HL-60 (cell line): ENCODE measurements around the gene IMMP2L.

Experiments
- DNase-seq, 2 experiments: peaks; one replicate each; pipeline ENCODE4 v3.0.0-alpha.2; 2010 to 2020; ENCODE audit warnings: low read depth in 1 of 2, low spot score in 1 of 2
- H3K27ac ChIP-seq: fragments of 250-450 bp; sonication (Bioruptor Pico); replicated peaks from 2 replicates; pipeline ENCODE4 v1.5.1; 2020; ENCODE audit warnings: mild to moderate bottlenecking, moderate library complexity
- H3K27me3 ChIP-seq: fragments of 250-450 bp; sonication (Bioruptor Pico); 2 replicates; pipeline ENCODE4 v1.5.1; 2021; ENCODE audit warnings: mild to moderate bottlenecking, moderate library complexity; ENCODE audit not compliant: insufficient read depth, poor library complexity, severe bottlenecking
- H3K4me3 ChIP-seq: replicated peaks from 2 replicates; pipeline ENCODE4 v1.5.1; 2011; ENCODE audit warnings: mild to moderate bottlenecking, control low read depth, low read length; ENCODE audit not compliant: insufficient read depth
- GABPA ChIP-seq: IDR thresholded peaks from 2 replicates; pipeline ENCODE4 v1.6.1; 2012; ENCODE audit warnings: low read depth
- POLR2AphosphoS5 ChIP-seq: IDR thresholded peaks from 2 replicates; pipeline ENCODE4 v1.6.1; 2012; ENCODE audit warnings: low read depth
- SPI1 ChIP-seq: IDR thresholded peaks from 2 replicates; pipeline ENCODE4 v1.6.1; 2012; ENCODE audit warnings: low read depth, mild to moderate bottlenecking, borderline replicate concordance
- TF ChIP-seq, protein P1 (sequence below): IDR thresholded peaks from 2 replicates; pipeline ENCODE4 v1.6.1; 2012; ENCODE audit warnings: low read depth; ENCODE audit not compliant: insufficient replicate concordance
- TF ChIP-seq, protein P2 (sequence below): IDR thresholded peaks from one replicate; pipeline ENCODE4 v1.5.1; 2011; ENCODE audit warnings: low read length, control low read depth, inconsistent platforms; ENCODE audit not compliant: insufficient read depth

The IMMP2L gene

DNA sequence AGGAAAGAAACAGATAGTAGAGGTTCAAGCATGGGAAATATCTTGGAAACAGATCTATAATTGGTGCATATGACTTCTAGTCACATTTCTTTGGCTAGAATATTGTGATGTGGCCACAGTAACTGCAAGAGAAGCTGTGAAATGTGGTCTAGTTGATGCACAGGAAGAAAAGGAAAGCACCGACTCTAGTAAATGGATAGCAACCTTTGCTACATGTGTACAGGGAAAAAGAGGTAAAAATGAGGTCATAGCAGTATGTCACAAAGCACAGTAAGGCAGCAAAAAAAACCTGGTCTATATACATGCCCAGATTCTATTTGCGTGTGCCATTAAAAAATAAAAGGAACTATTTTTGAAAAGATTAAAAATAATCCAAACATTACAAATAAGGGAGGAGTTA lies 573.9 kb downstream of the IMMP2L start:
- Histone ChIP-seq H3K27me3 (no peaks in the 10 kb centered on the region), H3K27ac (no peak overlapping the region), H3K4me3 (no peak overlapping the region)
- TF ChIP-seq, protein P1, sequence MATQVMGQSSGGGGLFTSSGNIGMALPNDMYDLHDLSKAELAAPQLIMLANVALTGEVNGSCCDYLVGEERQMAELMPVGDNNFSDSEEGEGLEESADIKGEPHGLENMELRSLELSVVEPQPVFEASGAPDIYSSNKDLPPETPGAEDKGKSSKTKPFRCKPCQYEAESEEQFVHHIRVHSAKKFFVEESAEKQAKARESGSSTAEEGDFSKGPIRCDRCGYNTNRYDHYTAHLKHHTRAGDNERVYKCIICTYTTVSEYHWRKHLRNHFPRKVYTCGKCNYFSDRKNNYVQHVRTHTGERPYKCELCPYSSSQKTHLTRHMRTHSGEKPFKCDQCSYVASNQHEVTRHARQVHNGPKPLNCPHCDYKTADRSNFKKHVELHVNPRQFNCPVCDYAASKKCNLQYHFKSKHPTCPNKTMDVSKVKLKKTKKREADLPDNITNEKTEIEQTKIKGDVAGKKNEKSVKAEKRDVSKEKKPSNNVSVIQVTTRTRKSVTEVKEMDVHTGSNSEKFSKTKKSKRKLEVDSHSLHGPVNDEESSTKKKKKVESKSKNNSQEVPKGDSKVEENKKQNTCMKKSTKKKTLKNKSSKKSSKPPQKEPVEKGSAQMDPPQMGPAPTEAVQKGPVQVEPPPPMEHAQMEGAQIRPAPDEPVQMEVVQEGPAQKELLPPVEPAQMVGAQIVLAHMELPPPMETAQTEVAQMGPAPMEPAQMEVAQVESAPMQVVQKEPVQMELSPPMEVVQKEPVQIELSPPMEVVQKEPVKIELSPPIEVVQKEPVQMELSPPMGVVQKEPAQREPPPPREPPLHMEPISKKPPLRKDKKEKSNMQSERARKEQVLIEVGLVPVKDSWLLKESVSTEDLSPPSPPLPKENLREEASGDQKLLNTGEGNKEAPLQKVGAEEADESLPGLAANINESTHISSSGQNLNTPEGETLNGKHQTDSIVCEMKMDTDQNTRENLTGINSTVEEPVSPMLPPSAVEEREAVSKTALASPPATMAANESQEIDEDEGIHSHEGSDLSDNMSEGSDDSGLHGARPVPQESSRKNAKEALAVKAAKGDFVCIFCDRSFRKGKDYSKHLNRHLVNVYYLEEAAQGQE: no peak
- TF ChIP-seq SPI1 (no peak), GABPA (no peak), POLR2AphosphoS5 (no peak)
- TF ChIP-seq, protein P2, sequence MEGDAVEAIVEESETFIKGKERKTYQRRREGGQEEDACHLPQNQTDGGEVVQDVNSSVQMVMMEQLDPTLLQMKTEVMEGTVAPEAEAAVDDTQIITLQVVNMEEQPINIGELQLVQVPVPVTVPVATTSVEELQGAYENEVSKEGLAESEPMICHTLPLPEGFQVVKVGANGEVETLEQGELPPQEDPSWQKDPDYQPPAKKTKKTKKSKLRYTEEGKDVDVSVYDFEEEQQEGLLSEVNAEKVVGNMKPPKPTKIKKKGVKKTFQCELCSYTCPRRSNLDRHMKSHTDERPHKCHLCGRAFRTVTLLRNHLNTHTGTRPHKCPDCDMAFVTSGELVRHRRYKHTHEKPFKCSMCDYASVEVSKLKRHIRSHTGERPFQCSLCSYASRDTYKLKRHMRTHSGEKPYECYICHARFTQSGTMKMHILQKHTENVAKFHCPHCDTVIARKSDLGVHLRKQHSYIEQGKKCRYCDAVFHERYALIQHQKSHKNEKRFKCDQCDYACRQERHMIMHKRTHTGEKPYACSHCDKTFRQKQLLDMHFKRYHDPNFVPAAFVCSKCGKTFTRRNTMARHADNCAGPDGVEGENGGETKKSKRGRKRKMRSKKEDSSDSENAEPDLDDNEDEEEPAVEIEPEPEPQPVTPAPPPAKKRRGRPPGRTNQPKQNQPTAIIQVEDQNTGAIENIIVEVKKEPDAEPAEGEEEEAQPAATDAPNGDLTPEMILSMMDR: no peak
- no peak for DNase-seq

DNA sequence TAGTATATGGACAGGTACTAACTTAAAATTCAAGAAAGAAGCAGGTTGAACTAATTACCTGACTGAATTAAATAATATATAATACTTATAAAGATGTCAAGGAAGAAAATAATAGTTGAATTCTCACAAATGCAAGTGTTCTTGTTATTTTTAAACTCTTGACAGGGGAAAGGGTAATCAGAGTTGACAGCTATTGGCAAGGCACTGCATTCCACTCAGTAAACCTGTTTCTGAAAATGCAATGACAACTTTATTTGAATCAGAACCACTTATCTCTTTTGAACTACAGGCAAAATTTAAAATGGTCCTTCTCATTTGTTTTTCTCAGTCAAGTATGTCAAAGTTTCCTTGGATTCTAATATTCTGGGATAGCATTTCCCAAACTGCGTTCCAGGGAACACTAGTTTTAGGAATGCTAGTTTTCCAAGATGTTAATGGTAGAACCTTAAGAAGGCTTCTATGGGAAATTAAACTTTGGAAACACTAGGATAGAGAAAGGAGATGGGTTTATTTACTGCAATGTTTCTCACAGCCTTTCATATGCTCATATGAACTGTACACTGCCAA lies 575.1 kb downstream of the IMMP2L start:
- H3K4me3 ChIP-seq: no peak overlapping the region
- no peaks in the 10 kb centered on the region for H3K27me3 ChIP-seq
- H3K27ac ChIP-seq: no peak overlapping the region
- TF ChIP-seq, protein P2: no peak
- TF ChIP-seq POLR2AphosphoS5 (no peak), GABPA (no peak), SPI1 (no peak)
- TF ChIP-seq, protein P1: no peak
- no peak for DNase-seq

DNA sequence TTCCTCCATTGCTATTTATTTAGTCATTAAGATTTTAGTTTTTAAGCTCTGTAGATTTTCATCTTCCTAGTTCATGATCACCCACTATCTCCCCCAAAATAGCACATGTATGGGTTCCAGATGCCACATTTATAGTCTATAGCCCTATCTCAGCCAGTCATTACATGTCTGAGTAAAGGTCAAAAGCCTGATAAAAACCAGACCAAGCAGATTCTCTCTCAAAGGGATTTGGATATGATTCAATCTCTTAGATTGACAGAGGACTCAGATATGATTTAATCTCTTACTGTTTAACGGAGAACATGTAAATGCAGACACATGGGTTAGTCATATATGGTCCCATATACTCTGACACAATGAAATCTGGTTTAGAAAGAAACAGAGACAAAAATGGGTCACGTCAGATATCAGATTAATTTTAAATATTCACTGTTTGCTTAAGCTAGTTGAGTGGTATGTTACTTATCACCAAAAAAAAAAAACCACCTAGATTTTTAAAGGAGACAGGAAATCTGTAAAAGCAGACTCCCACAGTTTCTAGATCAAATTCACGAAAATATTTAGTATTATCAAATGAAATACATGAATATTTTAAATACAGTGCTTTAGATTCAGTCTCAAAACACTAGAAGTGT lies 578.4 kb downstream of the IMMP2L start:
- Histone ChIP-seq H3K27me3 (no peaks in the 10 kb centered on the region), H3K27ac (no peak overlapping the region), H3K4me3 (no peak overlapping the region)
- TF ChIP-seq GABPA (no peak), SPI1 (no peak), POLR2AphosphoS5 (no peak)
- TF ChIP-seq, protein P1: no peak
- TF ChIP-seq, protein P2: no peak
- no peak for DNase-seq
